ENCODE measurements around the gene ARPC2.
A peak's percentile ranks its signal among the peaks of the same experiment; 100 is the strongest.

ARPC2 gene

DNA sequence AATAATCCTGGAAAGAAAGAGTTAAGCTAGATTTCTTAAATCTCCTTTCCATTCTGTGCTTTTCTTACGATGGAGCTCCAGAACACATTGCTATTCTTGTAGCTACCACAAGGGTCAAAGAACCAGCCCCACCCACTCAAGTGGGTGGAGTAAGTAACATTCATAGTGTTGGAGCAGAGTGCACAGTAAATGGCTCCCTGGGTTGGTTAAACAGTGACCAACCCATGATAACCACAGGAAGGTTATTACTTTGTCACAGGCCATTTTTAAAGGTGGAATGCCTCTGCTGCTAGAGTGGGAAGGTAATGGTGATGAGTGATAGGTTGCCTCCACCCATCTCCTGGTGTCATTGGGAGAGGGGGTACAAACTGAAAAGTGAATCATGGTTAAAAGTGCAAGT lies 13.9 kb downstream of the ARPC2 start:
- TF ChIP-seq CTCF (IDR thresholded peaks at IDR 0.05; ENCODE audit: insufficient read depth, low read length, poor library complexity, severe bottlenecking): peak; percentile 9
- Histone ChIP-seq H3K36me3 (ENCODE audit: control insufficient read depth, insufficient read depth, low read length) (peaks cover 19% of the 10 kb centered on the region), H3K27me3 (replicated peaks; ENCODE audit: control insufficient read depth, insufficient read depth, low read length) (no peaks in the 10 kb centered on the region), H3K4me3 (replicated peaks; ENCODE audit: low read depth, low read length) (no peak overlapping the region)
- no peak for DNase-seq (ENCODE audit: extremely low read depth, insufficient read length)

- no peak for DNase-seq (ENCODE audit: extremely low read depth, insufficient read length)
- Histone ChIP-seq H3K27me3 (replicated peaks; ENCODE audit: control insufficient read depth, insufficient read depth, low read length) (no peaks in the 10 kb centered on the region), H3K36me3 (ENCODE audit: control insufficient read depth, insufficient read depth, low read length) (peaks cover 18% of the 10 kb centered on the region), H3K4me3 (replicated peaks; ENCODE audit: low read depth, low read length) (no peak overlapping the region)
- TF ChIP-seq CTCF (IDR thresholded peaks at IDR 0.05; ENCODE audit: insufficient read depth, low read length, poor library complexity, severe bottlenecking): no peak
Measured at GRCh38 chr2:218233543-218233942, 16.6 kb downstream of the ARPC2 start.

DNA sequence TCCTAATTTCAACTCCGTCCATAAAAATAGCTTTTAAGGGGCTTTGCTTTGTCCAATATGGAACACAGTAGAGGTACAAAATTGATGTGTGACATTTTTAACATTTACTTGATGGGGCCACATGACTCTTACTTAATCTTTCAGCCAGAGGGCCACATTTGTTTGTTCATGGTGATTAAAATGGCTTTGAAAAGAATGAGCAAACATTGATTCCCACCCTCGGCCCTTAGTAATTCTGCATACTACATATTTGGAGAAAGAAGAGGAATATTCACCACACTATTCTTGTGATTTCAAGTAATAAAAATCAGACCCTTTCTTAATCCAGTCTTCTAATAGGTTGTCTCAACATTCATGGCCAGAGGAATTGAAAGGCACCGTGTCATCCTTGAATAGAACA lies 17.5 kb downstream of the ARPC2 start:
- TF ChIP-seq CTCF (IDR thresholded peaks at IDR 0.05; ENCODE audit: insufficient read depth, low read length, poor library complexity, severe bottlenecking): no peak
- H3K4me3 ChIP-seq (replicated peaks; ENCODE audit: low read depth, low read length): no peak overlapping the region
- H3K27me3 ChIP-seq (replicated peaks; ENCODE audit: control insufficient read depth, insufficient read depth, low read length): no peaks in the 10 kb centered on the region
- DNase-seq (ENCODE audit: extremely low read depth, insufficient read length): no peak
- H3K36me3 ChIP-seq (ENCODE audit: control insufficient read depth, insufficient read depth, low read length): peaks cover 24% of the 10 kb centered on the region

DNA sequence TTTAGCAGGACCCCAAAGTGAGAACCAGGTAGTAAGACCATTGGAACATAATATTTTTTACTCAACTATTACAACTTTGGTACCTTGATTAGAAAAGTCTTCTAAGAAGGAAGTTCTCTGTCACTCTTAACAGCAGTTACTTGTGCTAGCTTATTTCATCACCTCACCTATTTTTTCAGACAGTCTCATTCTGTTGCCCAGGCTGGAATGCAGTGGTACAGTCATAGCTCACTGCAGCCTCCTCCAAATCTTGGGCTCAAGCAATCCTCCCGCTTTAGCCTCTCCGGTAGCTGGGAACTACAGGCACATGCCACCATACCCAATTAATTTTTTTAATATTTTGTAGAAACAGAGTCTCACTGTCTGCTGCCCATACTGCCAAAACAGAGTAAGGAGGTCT lies 18.0 kb downstream of the ARPC2 start:
- Histone ChIP-seq H3K4me3 (replicated peaks; ENCODE audit: low read depth, low read length) (no peak overlapping the region), H3K27me3 (replicated peaks; ENCODE audit: control insufficient read depth, insufficient read depth, low read length) (no peaks in the 10 kb centered on the region), H3K36me3 (ENCODE audit: control insufficient read depth, insufficient read depth, low read length) (peaks cover 22% of the 10 kb centered on the region)
- DNase-seq (ENCODE audit: extremely low read depth, insufficient read length): no peak
- no peak for TF ChIP-seq CTCF (IDR thresholded peaks at IDR 0.05; ENCODE audit: insufficient read depth, low read length, poor library complexity, severe bottlenecking)

DNA sequence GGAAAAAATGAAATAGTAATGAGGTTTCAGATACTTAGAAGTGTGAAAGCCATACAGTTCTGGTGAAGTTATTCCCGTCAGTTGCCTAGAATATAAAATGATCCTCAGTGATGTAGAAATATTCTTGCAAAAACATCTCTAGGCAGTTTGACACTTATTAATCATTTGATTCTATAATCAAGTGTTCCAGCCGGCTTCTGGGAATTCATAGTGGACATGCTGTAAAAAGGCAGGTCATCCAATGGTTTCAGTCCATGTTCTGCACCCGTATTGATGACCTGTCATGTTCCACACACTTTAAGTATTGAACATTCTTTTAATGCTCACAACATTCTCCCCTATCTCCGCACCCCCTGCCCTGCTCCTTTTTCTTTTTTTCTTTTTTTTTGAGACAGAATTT lies 19.8 kb downstream of the ARPC2 start:
- no peak for TF ChIP-seq CTCF (IDR thresholded peaks at IDR 0.05; ENCODE audit: insufficient read depth, low read length, poor library complexity, severe bottlenecking)

DNA sequence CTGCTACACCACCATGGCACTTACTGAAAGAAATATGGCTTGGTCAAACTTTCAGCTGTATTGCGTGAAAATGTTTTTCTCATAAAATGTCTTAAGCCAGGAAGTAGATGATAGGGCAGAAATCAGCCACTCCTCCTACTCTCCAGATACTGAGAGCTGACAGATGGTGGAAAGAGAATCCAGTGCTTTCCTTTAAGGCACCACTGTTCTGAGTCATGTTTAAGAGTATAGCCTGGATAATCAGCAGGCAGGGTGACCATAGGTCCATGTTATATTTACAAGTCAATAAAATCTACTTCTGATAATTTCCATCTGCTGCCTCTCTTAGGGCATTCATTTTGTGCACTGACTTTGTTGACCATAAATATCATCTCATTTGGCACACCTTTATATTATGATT lies 21.9 kb downstream of the ARPC2 start:
- Histone ChIP-seq H3K27me3 (replicated peaks; ENCODE audit: control insufficient read depth, insufficient read depth, low read length) (no peaks in the 10 kb centered on the region), H3K4me3 (replicated peaks; ENCODE audit: low read depth, low read length) (no peak overlapping the region), H3K36me3 (ENCODE audit: control insufficient read depth, insufficient read depth, low read length) (peaks cover 29% of the 10 kb centered on the region)
- TF ChIP-seq CTCF (IDR thresholded peaks at IDR 0.05; ENCODE audit: insufficient read depth, low read length, poor library complexity, severe bottlenecking): no peak
- DNase-seq (ENCODE audit: extremely low read depth, insufficient read length): no peak

More for the DNA sequence above, 19.8 kb downstream of the ARPC2 start:
- no peak for DNase-seq (ENCODE audit: extremely low read depth, insufficient read length)
- H3K27me3 ChIP-seq (replicated peaks; ENCODE audit: control insufficient read depth, insufficient read depth, low read length): no peaks in the 10 kb centered on the region
- H3K4me3 ChIP-seq (replicated peaks; ENCODE audit: low read depth, low read length): no peak overlapping the region
- peaks cover 22% of the 10 kb centered on the region for H3K36me3 ChIP-seq (ENCODE audit: control insufficient read depth, insufficient read depth, low read length)

All from GM06990 (cell line).